HL-60 (cell line): ENCODE results near the gene ARID1B.

ENCODE experiments used
- DNase-seq, 2 experiments: peaks; one replicate each; pipeline ENCODE4 v3.0.0-alpha.2; 2010 to 2020; ENCODE audit warnings: low read depth in 1 of 2, low spot score in 1 of 2
- H3K27ac ChIP-seq: fragments of 250-450 bp; sonication (Bioruptor Pico); replicated peaks from 2 replicates; pipeline ENCODE4 v1.5.1; 2020; ENCODE audit warnings: mild to moderate bottlenecking, moderate library complexity
- H3K27me3 ChIP-seq: fragments of 250-450 bp; sonication (Bioruptor Pico); 2 replicates; pipeline ENCODE4 v1.5.1; 2021; ENCODE audit warnings: mild to moderate bottlenecking, moderate library complexity; ENCODE audit not compliant: insufficient read depth, poor library complexity, severe bottlenecking
- H3K4me3 ChIP-seq: replicated peaks from 2 replicates; pipeline ENCODE4 v1.5.1; 2011; ENCODE audit warnings: mild to moderate bottlenecking, control low read depth, low read length; ENCODE audit not compliant: insufficient read depth
- GABPA ChIP-seq: IDR thresholded peaks from 2 replicates; pipeline ENCODE4 v1.6.1; 2012; ENCODE audit warnings: low read depth
- POLR2AphosphoS5 ChIP-seq: IDR thresholded peaks from 2 replicates; pipeline ENCODE4 v1.6.1; 2012; ENCODE audit warnings: low read depth
- REST ChIP-seq: IDR thresholded peaks from 2 replicates; pipeline ENCODE4 v1.6.1; 2012; ENCODE audit warnings: low read depth; ENCODE audit not compliant: insufficient replicate concordance
- SPI1 ChIP-seq: IDR thresholded peaks from 2 replicates; pipeline ENCODE4 v1.6.1; 2012; ENCODE audit warnings: low read depth, mild to moderate bottlenecking, borderline replicate concordance
- TF ChIP-seq, protein P1 (sequence below): IDR thresholded peaks from one replicate; pipeline ENCODE4 v1.5.1; 2011; ENCODE audit warnings: low read length, control low read depth, inconsistent platforms; ENCODE audit not compliant: insufficient read depth

Gene ARID1B

DNA sequence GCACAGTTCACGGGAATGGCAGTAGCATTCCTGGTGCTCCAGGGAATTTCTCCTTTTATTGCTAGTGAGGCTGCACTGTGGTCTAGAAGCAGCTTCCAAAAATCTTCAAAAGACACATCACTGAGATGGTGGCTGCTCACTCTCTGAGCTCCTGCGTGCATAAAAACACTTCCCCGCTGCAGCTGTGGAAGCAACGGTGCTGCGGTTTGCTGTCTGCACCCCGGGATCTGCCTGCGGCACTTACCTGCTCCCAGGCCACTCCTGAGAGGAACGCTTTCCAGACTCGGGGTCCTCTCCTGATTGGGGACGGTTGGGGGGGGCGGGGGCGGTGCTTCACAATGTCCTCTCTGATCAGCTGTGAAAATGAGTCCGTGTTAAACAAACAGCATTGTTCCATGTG lies 468.3 kb downstream of the ARID1B start:
- Histone ChIP-seq H3K27me3 (no peaks in the 10 kb centered on the region), H3K27ac (no peak overlapping the region), H3K4me3 (no peak overlapping the region)
- DNase-seq: no peak
- TF ChIP-seq SPI1 (no peak), REST (no peak), GABPA (no peak), POLR2AphosphoS5 (no peak)
- TF ChIP-seq, protein P1, sequence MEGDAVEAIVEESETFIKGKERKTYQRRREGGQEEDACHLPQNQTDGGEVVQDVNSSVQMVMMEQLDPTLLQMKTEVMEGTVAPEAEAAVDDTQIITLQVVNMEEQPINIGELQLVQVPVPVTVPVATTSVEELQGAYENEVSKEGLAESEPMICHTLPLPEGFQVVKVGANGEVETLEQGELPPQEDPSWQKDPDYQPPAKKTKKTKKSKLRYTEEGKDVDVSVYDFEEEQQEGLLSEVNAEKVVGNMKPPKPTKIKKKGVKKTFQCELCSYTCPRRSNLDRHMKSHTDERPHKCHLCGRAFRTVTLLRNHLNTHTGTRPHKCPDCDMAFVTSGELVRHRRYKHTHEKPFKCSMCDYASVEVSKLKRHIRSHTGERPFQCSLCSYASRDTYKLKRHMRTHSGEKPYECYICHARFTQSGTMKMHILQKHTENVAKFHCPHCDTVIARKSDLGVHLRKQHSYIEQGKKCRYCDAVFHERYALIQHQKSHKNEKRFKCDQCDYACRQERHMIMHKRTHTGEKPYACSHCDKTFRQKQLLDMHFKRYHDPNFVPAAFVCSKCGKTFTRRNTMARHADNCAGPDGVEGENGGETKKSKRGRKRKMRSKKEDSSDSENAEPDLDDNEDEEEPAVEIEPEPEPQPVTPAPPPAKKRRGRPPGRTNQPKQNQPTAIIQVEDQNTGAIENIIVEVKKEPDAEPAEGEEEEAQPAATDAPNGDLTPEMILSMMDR: no peak

- no peak overlapping the region for H3K4me3 ChIP-seq
- no peaks in the 10 kb centered on the region for H3K27me3 ChIP-seq
- DNase-seq: no peak
- TF ChIP-seq GABPA (no peak), REST (no peak), SPI1 (no peak), POLR2AphosphoS5 (no peak)
- TF ChIP-seq, protein P1: no peak
- no peak overlapping the region for H3K27ac ChIP-seq
Measured at GRCh38 chr6:157246048-157246630, 469.0 kb downstream of the ARID1B start.

GRCh38 chr6:157246771-157247484 lies 469.8 kb downstream of the ARID1B start:
- Histone ChIP-seq H3K27me3 (no peaks in the 10 kb centered on the region), H3K27ac (no peak overlapping the region), H3K4me3 (no peak overlapping the region)
- TF ChIP-seq, protein P1: no peak
- TF ChIP-seq GABPA: no peak
- no peak for TF ChIP-seq SPI1
- no peak for TF ChIP-seq REST
- TF ChIP-seq POLR2AphosphoS5: no peak
- no peak for DNase-seq
